ENCODE measurements around the gene CAPZB. TPM values are rescaled to one million over a fixed set of nuclear protein-coding genes. Genes with fewer than 3 reads are reported as not detected.

Gene CAPZB
- total RNA-seq, 4 donors from 2014 or later: 58.2 to 109 (median 96.7) TPM

DNA sequence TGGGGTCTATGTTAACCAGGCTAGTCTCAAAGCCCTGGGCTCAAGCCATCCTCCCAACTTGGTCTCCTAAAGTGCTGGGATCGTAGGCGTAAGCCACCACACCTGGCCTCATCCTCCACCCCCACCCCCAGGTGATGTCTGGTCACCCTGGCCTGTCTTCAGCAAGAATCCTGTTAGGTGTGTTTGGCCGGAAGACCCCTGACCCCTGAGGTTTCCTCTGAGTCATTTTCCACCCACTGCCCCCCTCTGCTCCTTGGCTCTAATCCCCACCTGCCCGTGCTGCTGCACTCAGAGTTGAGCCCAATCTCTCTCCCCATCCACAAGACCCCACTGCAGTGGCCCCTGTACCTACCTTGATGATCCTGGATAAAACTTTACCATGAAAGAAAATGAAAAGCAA, 148.1 kb downstream of the CAPZB start:
- Histone ChIP-seq H3K27ac (no peak overlapping the region), H3K4me3 (no peak overlapping the region), H3K4me1 (peaks cover 0 to 14% (median 0%) of the 10 kb centered on the region in 4 donors), H3K27me3 (no peaks in the 10 kb centered on the region), H3K9me3 (no peaks in the 10 kb centered on the region), H3K36me3 (peaks cover 0 to 52% (median 0%) of the 10 kb centered on the region in 3 donors)
- TF ChIP-seq EP300 (IDR thresholded peaks at IDR 0.05): no peak
- TF ChIP-seq, protein P1, sequence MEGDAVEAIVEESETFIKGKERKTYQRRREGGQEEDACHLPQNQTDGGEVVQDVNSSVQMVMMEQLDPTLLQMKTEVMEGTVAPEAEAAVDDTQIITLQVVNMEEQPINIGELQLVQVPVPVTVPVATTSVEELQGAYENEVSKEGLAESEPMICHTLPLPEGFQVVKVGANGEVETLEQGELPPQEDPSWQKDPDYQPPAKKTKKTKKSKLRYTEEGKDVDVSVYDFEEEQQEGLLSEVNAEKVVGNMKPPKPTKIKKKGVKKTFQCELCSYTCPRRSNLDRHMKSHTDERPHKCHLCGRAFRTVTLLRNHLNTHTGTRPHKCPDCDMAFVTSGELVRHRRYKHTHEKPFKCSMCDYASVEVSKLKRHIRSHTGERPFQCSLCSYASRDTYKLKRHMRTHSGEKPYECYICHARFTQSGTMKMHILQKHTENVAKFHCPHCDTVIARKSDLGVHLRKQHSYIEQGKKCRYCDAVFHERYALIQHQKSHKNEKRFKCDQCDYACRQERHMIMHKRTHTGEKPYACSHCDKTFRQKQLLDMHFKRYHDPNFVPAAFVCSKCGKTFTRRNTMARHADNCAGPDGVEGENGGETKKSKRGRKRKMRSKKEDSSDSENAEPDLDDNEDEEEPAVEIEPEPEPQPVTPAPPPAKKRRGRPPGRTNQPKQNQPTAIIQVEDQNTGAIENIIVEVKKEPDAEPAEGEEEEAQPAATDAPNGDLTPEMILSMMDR (IDR thresholded peaks at IDR 0.05): no peak
- TF ChIP-seq POLR2A (IDR thresholded peaks at IDR 0.05): no peak
- 91 to 97% methylated on average over 4 of the region's 4 CpGs for WGBS, 2 donors
- DNase-seq (ENCODE audit: low spot score in 2 of 2): no peak

DNA sequence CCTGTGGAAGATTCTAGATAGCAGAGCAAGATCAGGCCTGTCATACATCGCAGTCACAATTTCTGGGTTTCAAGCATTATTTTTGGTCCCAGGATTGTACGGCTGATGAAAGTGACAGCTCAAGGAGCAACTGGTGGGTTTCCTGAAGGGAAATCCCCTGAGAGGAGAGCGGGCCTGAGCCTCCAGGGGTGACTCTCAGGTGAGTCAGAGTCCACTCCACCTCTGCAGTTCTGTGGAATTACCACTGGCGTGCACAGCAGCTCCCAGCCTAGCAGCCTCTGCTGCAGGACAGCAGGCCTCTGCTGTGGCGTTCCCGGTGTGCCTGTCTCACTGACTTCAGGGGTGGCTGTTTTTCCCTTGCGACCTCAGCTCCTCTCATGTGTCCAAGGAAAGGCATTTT, 148.8 kb downstream of the CAPZB start:
- peaks cover 0 to 6% (median 0%) of the 10 kb centered on the region in 4 donors for H3K4me1 ChIP-seq
- H3K27ac ChIP-seq: no peak overlapping the region
- peaks cover 0 to 53% (median 0%) of the 10 kb centered on the region in 3 donors for H3K36me3 ChIP-seq
- no peak overlapping the region for H3K4me3 ChIP-seq
- WGBS, 2 donors: 90% methylated on average over 7 of the region's 7 CpGs
- H3K9me3 ChIP-seq: no peaks in the 10 kb centered on the region
- no peak for DNase-seq (ENCODE audit: low spot score in 2 of 2)
- no peaks in the 10 kb centered on the region for H3K27me3 ChIP-seq
- TF ChIP-seq POLR2A (IDR thresholded peaks at IDR 0.05) (no peak), EP300 (IDR thresholded peaks at IDR 0.05) (no peak)
- TF ChIP-seq, protein P1 (IDR thresholded peaks at IDR 0.05): no peak

DNA sequence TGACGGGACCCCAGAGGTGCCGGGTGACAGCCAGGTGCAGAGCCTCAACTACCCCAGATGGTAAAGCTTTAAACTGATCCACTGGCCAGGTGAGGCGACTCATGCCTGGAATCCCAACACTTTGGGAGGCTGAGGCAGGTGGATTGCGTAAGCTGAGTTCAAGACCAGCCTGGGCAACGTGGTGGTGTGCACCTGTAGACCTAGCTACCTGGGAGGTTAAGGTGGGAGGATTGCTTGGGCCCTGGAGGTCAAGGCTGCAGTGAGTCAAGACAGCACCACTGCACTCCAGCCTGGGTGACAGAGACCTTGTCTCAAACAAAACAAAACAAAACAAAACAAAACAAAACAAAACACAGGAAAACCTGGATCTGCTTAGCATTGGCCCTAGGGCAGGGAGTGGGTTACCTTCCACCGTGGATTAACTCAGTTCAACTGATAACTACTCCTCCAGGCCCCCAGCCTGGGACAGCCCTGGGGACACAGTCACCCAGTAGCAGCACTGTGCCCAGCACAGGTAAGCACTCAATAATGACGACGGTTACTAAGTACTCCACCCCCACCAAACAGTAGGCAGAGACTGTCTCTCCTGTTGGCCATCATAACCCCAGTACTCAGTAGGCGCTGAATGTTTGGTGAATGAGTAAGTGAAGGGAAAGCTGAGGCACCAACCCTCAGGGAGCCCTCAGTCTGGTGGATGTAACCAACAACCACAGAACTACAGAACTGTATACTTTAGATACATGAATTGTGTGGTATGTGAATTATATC, 151.6 kb downstream of the CAPZB start:
- DNase-seq (ENCODE audit: low spot score in 2 of 2): no peak
- no peak for TF ChIP-seq POLR2A (IDR thresholded peaks at IDR 0.05)
- no peak for TF ChIP-seq EP300 (IDR thresholded peaks at IDR 0.05)
- TF ChIP-seq, protein P1 (IDR thresholded peaks at IDR 0.05): no peak
- WGBS, 2 donors: 85% methylated on average over 9 of the region's 9 CpGs
- no peaks in the 10 kb centered on the region for H3K4me1 ChIP-seq
- H3K36me3 ChIP-seq: peaks cover 0 to 62% (median 0%) of the 10 kb centered on the region in 3 donors
- H3K27me3 ChIP-seq: no peaks in the 10 kb centered on the region
- no peaks in the 10 kb centered on the region for H3K9me3 ChIP-seq
- H3K4me3 ChIP-seq: no peak overlapping the region
- no peak overlapping the region for H3K27ac ChIP-seq

DNA sequence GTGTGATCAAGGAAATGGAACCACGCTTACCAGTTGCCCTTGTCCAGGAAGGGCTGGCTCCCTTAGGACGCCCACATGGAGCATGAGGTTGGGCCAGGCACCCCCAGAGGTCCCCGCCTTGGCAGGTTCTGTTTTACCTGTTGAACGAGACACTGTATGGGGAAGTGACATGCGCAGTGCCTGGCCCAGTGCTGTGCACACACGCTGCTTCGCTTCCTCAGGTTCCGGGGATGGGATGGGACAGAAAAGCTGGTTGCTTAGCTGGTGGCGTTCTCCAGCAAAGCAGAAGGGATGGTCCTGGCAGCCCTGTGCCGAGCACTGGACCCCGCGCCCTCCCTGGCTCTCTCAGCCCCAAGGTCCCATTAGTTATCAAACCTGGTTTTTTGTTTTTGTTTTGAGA, 152.5 kb downstream of the CAPZB start:
- Histone ChIP-seq H3K36me3 (peaks cover 0 to 62% (median 2%) of the 10 kb centered on the region in 3 donors), H3K27ac (no peak overlapping the region), H3K9me3 (no peaks in the 10 kb centered on the region), H3K4me1 (no peaks in the 10 kb centered on the region), H3K27me3 (no peaks in the 10 kb centered on the region), H3K4me3 (no peak overlapping the region)
- DNase-seq (ENCODE audit: low spot score in 2 of 2): no peak
- TF ChIP-seq EP300 (IDR thresholded peaks at IDR 0.05): no peak
- TF ChIP-seq, protein P1 (IDR thresholded peaks at IDR 0.05): no peak
- no peak for TF ChIP-seq POLR2A (IDR thresholded peaks at IDR 0.05)
- WGBS, 2 donors: 88 to 94% methylated on average over 12 of the region's 12 CpGs

DNA sequence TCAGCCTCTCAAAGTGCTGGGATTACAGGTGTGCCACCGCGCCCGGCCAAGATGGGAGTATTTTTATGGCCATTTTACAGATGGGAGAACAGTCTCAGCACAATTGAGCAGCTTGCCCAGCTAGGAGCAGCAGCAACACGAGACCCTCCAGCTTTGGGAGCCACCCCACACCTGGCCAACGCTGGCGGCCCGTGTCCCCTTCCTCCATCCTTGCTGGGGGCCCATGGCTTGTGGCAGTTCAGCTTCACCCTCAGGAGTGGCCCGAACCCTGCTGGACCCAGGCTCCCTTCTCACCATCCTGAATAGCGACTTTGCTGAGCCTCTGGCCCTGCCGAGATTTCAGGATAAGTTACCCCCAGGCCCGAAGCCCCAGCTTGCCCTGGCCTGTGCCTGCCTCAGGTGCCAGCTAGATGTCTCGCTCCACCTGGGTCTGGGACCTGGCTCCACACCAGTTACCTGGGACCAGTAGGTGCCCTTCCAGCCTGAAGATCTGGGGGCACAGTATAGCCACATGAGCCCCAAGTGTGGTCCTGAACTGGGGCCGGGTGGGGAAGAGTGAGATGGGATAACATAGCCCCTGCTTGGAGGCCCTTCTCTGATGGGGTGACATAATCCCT, 154.0 kb downstream of the CAPZB start:
- peaks cover 0 to 66% (median 7%) of the 10 kb centered on the region in 3 donors for H3K36me3 ChIP-seq

More for the DNA sequence above, 154.0 kb downstream of the CAPZB start:
- Histone ChIP-seq H3K4me1 (no peaks in the 10 kb centered on the region), H3K9me3 (no peaks in the 10 kb centered on the region), H3K27me3 (no peaks in the 10 kb centered on the region), H3K27ac (no peak overlapping the region), H3K4me3 (no peak overlapping the region)
- DNase-seq (ENCODE audit: low spot score in 2 of 2): no peak
- no peak for TF ChIP-seq POLR2A (IDR thresholded peaks at IDR 0.05)
- TF ChIP-seq EP300 (IDR thresholded peaks at IDR 0.05): no peak
- TF ChIP-seq, protein P1 (IDR thresholded peaks at IDR 0.05): no peak
- WGBS, 2 donors: 83 to 93% methylated on average over 9 to 13 of the region's 13 CpGs
